ENCODE data around the gene COMMD6.

Gene COMMD6

DNA sequence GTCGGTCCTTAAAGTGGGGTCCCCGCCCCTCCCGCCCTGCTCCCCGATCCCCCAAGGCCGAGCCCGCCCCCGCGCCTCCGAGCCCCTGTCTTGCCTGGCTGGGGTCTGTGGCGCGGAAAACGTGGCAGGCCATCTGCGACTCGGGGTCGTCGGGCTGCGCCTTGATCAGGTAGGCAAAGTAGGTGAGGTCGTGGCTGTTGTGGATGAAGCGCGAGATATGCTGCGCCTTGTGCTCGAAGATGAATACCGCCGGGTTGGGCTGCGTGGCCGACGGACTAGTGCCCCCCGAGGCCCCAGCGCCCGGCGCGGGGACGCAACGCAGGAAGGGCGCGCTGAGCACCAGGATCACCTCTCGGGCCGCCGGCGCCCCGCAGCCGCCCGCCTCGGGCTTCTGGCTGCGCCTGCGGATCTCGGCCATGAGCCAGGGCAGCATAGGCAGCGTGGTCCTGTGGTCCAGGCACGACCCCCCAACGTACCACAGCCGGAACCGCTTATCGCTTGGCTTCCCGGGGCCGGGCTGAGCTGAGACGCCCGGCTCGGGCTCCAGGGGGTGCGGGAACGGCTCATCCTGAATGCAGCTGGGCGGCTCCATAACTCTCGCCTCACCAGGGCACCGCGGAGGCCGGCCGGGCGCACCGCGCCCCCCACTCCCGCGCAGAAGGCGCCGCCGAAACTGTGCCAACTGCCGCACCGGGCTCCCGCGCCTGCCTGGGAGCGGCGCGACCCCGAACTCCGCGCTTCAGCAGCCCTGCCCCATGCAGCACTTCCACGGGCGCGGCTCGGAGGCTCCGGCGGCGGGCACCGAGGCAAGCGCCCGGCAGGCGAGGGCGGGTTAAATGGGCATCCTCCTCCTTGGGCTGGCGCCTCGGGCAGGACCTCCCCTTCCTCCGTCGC is 56.2 kb downstream of the COMMD6 start:
- DNase-seq = no peak

DNA sequence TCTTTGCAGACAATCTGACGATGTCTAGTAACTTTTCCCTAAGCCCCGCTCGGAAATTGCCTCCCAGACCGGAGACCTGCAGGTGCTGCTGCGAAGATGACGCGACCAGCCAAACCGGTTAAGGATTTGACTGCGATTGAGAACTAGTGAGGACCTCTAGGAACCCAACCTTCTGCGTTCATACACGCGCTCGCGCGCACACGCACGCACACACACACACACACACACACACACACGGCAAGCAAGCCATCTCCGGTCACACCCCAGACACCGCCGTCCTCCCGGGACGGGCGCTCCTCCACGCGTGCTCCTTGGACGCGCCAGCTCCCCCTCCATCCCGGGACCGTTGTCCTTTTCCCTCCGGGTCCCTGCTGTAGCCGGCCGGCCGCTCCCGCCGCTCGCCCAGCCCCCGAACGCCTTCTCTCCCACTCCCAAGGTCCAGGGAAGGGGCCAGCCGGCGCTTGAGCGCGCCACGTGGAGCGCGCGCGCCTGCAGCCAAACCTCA is 56.9 kb downstream of the COMMD6 start:
- DNase-seq = no peak

DNA sequence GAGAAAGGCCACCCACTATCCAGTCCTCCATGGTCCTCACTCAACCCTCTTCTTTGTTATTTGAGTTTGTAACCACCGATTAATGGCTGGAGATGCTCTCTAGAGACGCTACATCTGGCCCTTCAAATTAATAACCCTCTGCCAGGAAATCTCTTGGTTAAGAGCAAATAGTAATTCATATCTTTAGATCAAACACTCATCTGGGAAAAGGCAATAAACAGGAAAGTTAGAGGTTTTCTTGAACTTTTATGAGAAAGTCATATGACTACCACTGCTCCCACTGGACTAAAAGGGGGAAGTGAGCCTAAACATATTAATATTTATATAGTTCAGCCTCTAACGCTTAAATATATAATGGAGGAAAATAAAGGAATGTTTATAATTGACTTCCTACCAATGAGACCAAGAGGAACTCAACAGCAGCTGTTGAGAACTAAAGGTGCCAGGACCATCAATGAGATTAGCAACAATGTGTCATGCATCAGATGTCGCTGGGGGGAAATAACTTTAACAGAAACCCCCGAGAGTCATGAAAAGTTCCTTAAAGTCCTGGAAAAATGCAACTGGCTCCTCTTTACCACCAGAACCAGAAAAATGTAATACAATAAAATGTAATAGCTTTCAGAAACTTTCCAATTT is 58.4 kb downstream of the COMMD6 start:
- no peak for DNase-seq

DNA sequence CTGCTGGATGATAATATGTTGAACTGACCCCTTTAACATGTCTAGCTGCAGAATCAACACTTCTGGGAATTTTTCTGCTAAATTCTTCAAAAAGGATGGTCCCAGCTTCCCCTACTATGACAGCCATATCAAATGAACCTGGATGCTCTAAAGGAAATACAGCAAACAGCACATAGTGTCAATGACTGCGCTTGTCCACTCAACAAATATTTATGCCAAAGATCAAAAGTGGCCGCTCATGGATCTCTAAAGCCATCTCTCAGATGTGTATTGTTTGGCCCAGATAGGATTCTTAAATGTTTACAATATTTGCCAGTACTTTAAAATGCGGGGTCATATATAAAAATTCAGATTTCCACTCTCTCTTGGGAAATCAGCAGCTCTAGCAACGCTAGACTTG is 59.0 kb downstream of the COMMD6 start:
- DNase-seq = no peak
